ENCODE measurements around the gene SLC12A8.

SLC12A8 gene

GRCh38 chr3:125069968-125070745 is 142.4 kb downstream of the SLC12A8 start:
- no peak for DNase-seq

DNA sequence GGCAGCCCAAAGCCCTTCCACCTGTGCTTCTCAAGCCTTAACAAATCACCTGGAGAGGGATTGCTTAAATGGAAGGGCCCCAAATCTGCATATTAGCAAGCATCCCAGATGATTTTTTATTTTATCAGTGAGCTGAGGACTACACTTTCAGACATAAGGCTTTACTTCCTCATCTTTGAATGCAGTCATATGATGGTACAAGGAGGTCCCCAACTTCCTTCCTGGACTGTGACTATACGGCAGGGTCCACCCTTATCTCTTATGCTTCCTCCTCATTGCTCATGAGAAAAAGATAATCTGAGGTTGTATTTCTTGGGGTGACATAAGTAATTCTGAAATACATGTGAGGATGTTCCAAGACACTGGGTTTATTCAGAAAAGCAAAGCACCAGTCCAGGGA is 143.1 kb downstream of the SLC12A8 start:
- peak; percentile 83 for DNase-seq

DNA sequence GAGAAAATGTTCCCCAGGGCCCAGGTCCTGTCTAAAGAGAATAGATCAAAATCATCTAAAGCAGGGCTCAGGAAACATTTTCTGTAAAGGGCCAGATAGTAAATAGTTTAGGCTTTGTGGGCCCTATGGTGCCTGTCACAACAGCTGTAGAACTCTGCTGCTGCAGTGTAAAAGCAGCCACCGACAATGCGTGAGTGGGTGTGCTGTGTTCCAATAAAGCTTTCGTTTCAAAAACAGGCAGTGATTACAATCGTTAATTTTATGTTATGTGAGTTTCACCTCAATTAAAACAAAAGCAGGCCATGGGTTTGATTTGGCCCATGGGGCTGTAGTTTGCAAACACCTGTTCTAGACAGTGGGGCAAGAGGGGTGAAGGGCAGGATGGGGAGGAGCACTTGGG is 144.3 kb downstream of the SLC12A8 start:
- DNase-seq: no peak

- no peak for DNase-seq
These were observed 145.3 kb downstream of the SLC12A8 start for GRCh38 chr3:125067225-125067624.

DNA sequence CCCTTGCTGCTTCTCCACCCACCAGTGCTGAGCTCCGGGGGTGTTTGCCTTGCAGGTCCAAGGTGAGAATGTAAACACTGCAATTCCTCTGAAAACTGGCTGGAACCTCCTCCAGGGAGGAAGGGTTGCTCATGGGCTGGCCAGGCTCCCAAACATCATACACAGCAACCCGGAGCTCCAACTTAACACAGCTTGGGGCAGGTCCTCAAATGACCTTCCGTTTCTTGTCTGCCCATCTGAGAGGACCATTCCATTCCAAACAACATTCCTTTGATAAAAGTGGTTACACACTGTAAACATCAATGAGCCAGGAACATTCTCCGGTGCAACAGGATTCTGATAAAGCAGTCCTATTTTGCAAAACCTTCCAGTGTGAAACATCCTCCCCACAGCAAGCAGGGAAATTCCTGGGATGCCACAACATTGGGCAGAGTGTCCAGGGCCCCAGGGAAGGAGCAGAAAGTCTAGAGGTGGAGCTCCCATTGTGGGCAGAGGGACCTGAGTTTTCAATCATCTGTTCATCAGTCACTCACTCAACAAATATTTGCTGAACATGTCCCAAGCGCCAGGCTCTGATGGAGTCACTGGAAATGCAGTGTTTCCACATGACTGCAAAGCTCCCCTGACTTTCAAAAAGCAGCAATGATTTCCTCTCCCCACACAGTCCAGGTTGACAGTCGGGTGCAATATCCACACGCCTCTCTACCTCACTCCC is 149.5 kb downstream of the SLC12A8 start:
- DNase-seq: no peak

DNA sequence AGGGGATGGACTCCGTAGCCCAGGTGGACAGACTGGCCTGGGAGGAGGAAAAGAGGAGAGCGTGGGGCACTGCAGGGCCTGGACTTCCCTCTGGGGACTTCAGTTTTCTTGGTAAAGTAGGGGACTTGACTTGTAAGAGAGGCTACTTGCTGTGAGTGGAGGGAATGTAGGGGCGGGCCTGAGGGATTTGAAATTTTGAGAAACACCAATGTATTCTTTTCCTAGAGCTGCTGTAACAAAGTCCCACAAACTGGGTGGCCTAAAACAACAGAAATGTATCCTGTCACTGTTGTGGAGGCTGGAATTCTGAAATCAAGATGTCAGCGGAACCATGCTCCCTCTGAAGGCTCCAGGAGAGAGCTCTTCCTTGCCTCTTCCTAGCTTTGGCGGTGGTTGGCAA is 150.9 kb downstream of the SLC12A8 start:
- no peak for DNase-seq

GRCh38 chr3:125061170-125061569 is 151.4 kb downstream of the SLC12A8 start:
- DNase-seq: no peak

- no peak for DNase-seq
These were observed 152.9 kb downstream of the SLC12A8 start for GRCh38 chr3:125059488-125060245.

DNA sequence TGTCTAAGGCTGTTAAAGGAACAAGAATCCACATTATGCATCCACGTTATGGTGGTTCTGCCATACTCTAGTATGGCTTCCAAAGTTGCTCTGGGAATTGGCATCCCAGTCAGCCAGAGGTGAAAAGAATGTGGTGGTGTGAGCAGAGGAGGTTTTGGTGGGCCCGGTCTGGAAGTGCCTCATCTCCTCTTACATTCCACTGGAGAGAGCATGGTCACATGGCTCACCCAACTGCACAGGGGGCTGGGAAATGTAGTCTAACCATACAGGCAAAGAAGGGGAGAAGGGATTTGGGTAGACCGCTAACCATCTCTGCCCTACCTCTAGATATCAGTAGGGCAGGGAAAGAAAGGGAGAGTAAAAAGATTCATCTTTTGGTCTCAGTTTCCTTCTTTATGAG is 153.6 kb downstream of the SLC12A8 start:
- no peak for DNase-seq

- DNase-seq: no peak
These were observed 154.0 kb downstream of the SLC12A8 start for GRCh38 chr3:125058529-125058928.

- no peak for DNase-seq
These were observed 155.2 kb downstream of the SLC12A8 start for GRCh38 chr3:125057186-125057850.

DNA sequence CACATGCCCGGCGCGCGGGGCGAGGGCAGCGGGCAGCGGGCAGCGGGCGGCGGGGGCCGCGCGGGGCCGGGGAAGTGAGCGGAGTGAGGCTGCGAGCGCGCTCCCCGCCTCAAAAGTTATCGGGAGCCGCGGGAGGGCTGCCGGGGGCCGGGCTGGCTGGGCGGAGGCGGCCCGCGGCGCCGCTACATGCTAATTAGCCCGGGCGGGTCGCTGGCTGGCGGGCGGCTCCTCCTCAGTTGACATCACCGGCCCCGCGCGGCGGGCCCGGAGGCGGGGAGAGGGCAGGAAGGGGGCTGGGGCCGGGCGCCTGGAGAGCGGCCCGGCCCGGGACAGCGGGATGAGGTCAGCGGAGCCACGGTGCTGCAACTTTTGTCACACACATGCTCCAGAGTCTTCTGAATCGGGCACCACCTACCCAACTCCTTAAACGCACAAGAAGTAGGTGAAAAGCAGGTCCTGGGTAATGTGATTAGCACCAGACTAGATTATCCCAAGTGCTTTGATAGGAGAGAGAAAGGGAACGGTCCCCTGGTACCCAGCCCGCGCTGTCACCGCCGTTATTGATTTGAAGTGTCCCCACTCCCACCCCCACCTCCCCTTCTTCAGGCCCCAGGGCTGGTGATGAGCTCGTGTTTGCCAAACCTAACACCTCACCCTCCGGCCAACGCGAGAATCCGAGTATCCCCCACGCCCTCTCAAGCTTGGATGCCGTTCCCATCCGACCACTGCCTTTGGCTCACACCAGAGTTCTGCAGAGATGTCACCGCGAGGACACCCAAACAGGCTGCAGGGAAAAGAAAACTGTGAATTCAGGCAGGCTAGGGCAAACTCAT is 156.4 kb downstream of the SLC12A8 start, which contains the start of gene HEG1:
Gene HEG1, minus strand, starts transcription at position 85 of the 833 bp plus-strand sequence. CDS start 107 bp downstream, outside the sequence.
- peak; percentile 77 for DNase-seq

DNA sequence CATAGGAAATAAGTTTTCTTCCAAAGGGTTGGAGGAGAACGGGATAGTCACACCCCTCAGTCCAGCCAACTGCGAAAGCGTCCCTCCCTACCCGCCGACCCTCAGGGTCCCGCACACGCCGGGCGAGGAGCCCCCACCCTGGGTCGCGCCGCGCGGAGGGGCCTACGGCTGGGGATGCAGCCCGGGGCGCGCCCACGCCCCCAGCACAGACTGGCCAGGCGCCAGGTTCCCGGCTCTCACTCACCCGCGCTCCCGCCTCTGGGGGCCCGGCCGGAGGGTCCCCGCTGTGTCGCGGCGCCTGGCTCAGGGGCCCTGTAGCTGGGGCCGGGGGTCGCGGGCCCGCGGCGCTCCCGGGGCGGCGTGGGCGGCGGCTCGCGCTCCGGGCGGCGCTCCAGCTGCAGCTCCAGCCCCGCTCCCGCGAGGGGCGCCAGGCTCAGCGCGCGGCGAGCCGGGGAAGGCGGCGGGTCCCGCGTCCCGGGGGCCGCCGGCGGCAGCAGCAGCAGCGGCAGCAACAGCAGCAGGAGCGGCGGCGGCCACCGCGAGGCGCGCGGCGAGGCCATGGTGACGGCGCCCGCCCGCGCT is 157.1 kb downstream of the SLC12A8 start:
- DNase-seq: no peak

GRCh38 chr3:125054449-125055329 is 157.9 kb downstream of the SLC12A8 start:
- peak; percentile 53 for DNase-seq

GRCh38 chr3:125054062-125054448 is 158.5 kb downstream of the SLC12A8 start:
- DNase-seq: no peak

GRCh38 chr3:125053304-125053699 is 159.2 kb downstream of the SLC12A8 start:
- DNase-seq: no peak

DNA sequence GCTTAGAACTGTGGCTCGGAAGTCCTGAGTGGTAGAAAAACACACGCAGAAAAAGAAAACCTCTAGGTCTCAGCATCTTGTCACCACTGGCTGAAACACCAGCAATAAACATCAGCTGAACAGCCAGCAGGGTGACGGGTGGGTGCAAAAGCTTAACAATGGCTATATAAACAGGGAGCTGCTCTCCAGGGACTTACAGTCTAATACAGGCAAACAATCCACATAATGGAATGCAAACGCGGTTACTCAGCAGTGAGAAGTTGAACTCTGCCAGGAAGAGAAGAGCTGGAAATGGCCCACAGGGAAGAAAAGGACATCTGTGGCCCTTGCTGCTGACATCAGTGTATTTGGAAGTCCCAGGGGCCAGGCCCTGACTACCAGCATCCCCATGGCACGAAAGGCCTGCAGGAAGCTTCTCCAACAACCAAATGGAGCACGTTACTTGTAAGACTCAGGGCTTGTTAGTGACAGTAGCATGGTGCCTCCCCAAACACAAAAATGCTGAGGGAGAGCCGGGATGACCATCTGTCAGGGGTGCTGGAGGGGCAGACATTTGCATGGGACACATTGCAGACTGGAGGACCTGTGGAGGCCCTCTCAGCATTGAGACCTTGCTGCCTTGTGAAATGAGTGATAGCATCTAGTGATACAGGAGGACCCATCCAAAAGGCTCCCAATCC is 159.8 kb downstream of the SLC12A8 start:
- no peak for DNase-seq

GRCh38 chr3:125051715-125052581 is 160.6 kb downstream of the SLC12A8 start:
- DNase-seq: peak; percentile 40

- DNase-seq: no peak
These were observed 161.3 kb downstream of the SLC12A8 start for GRCh38 chr3:125051205-125051604.

All from hematopoietic multipotent progenitor cell treated with erythropoietin and hydrocortisone succinate and interleukin-3 and kit ligand, for 4 days (in vitro differentiated cells).